ENCODE data around the gene SNRNP35.
"Not testable (repeated sequence)": the region's sequence is repeated elsewhere in the genome, so short reads cannot be mapped to it uniquely, and the experiment has no call there.

Gene SNRNP35

DNA sequence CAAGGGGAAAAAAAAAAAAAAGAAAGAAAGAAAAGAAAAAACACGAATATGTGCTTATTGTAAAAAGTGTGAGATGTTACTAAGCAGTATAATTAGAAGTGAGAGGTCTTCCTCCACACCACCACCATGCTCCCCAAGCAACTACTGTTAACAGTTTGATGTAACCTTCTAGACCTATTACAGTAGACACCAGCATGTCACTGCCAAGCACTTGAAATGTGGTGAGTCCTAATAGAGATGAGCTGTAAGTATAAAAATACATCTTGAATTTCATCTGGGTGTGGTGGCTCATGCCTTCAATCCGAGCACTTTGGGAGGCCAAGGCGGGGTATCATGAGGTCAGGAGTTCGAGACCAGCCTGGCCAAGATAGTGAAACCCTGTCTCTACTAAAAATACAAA, 8.1 kb upstream of the SNRNP35 start:
- no peak for DNase-seq

GRCh38 chr12:123450636-123451035, 7.3 kb upstream of the SNRNP35 start:
- DNase-seq = no peak

DNA sequence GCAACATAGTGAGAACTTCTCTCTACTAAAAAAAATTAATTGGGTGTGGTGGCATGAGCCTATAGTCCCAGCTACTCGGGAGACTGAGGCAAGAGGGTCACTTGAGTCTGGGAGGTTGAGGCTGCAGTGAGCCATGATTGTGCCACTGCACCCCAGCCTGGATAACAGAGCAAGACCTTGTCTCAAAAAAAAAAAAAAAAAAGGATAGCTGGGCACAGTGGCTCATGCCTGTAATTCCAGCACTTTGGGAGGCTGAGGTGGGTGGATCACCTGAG, 5.7 kb upstream of the SNRNP35 start:
- DNase-seq = not testable (repeated sequence)

DNA sequence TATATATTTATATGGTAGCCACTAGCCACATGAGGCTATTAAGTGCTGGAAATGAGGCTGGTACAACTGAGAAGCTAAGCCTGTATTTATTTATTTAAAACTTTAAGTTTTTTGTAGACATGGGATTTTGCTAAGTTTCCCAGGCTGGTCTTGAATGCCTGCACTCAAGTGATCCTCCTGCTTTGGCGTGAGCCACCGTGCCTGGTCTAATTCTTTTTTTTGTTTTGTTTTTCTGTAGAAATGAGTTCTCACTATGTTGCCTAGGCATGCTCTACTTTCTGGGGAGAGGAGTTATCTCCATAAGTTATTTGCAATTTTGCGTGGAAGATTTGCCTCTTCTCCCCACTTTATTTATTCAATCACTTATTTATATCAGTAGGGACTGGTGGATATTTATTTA, 4.8 kb upstream of the SNRNP35 start:
- DNase-seq = no peak

GRCh38 chr12:123463174-123463573, 5.2 kb downstream of the SNRNP35 start:
- not testable (repeated sequence) for DNase-seq

- no peak for DNase-seq
Measured at GRCh38 chr12:123465084-123465483, 7.1 kb downstream of the SNRNP35 start.

DNA sequence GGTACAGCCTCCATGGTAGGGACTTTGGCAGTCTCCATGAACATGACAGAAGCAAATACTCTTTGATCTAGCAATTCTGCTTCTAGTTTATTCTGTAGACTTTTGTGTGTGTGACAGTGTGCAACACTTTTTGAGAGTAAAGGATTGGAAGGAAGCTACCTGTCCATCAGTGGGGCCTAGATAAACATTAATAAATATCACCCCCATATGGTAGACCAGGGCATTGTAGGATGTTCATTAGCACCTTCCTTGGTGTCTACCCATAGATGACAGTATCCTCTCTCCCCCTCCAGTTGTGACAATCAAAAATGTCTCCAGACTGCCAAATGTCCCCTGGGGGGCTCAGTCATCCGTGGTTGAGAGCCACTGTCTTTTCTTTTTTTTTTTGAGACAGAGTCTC, 10.8 kb downstream of the SNRNP35 start:
- no peak for DNase-seq

DNA sequence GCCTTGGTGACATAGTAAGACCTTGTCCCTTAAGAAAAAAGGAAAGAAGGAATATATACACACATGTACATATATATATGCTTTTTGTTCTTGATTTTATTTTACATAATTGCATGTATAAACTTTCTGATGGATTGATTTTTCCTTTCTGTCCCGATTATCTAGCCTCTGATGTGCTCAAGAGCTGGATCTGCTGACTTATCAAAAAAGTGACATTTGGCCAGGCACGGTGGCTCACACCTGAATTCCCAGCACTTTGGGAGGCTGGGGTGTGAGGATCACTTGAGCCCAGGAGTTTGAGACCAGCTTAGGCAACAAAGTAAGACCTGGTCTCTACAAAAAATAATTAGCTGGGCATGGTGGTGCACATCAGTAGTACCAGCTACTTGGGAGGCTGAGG, 12.0 kb downstream of the SNRNP35 start:
- DNase-seq = no peak

DNA sequence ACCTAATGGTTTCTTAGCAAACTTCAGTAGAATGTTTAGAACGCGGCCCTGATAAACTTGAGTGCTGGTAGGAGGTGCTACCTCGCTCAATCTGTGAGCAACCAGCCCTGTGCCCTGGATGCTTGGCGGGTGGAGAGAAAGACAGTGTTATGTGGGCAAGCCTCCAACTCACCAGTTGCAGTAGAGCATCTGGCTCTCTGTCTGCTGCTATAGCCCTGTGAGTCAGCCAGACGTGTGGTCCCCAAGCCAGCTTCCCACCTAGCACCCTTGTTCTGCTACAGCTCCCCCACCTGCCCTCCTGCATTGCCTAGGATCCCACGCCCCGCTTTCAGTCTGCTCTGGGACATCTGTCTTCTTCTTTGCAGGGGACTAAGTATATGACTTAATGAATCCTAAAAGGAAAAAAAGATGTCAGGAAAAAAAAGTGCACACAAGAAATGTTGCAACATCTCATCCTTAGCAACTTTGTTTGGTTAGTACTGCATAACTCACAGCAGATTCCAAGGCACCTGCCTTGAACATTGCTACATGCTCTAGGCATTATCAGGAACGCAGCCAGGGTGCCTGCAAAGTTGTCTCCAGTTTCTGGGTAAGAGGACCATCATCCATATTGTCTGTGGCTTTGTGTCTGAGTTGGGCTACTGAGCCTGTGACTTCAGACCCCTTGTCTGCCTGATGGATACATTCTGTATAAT, 13.6 kb downstream of the SNRNP35 start:
- DNase-seq = no peak

GRCh38 chr12:123472438-123472849, 14.5 kb downstream of the SNRNP35 start:
- no peak for DNase-seq

DNA sequence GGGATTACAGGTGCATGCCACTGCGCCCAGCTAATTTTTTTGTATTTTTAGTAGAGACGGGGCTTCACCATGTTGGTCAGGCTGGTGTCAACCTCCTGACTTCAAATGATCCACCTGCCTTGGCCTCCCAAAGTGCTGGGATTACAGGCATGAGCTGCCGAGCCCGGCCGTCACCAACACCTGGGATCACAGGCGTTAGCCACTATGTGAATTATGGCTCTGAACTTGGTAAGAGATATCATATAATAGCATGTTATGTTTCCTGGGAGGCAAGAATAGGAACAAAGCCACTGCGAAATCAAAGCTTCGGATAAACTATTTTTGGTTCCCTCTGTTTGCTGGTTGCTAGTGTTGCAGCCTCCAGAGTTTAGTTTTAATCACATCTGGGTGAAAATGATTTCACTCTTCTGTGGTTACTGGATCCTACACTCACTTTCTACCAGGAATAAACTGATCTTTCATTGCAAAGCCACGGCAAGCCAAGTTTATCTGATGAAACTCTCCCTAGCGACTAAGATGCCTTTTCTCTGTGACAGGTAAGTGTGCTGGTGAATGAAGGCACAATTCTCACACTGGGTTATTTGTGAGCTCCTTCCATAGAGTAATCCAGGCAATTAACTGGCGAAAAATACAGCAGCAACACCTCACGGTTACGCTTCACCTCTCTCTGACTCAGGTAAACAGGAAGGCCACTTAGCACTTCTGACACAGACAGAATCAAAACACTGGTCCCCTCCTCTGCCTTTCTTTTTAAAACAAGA, 16.7 kb downstream of the SNRNP35 start:
- DNase-seq = no peak

DNA sequence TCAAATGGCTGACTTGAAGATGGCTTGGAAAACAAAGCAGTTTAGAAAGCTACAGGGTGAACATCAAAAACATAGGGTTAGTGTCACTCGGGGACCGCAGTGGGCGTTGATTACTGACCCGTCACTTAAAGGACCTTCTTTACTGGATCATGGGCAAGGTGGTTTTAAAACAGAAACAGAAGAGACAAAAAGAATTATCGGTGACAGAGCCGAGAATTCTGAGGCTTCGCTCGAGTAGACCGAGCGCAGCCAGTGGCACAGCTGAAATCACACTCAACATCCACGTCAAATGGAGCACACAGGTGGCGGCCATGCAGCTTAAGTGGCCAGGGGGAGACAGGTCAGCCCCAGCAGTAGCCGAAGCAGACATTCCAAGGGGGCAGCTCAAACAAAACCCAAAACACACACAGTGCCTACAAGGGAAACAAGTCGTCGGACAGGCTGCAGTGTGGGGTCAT, 17.3 kb downstream of the SNRNP35 start:
- no peak for DNase-seq

DNA sequence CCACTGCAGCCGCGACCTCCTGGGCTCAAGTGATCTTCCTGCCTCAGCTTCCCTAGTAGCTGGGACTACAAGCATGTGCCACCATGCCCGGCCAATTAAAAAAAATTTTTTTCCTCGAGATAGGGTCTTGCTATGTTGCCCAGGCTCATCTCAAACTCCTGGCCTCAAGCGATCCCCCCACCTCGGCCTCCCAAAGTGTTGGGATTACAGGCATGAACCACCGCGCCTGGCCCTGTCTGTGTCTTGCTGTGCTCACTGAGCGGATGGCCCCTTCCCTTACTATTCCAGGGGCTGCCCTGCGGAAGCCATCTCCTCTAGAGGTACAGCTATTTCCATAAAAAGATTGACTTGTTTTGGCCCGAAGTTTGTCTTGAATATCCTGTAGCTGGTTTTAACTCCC, 20.1 kb downstream of the SNRNP35 start:
- no peak for DNase-seq

DNA sequence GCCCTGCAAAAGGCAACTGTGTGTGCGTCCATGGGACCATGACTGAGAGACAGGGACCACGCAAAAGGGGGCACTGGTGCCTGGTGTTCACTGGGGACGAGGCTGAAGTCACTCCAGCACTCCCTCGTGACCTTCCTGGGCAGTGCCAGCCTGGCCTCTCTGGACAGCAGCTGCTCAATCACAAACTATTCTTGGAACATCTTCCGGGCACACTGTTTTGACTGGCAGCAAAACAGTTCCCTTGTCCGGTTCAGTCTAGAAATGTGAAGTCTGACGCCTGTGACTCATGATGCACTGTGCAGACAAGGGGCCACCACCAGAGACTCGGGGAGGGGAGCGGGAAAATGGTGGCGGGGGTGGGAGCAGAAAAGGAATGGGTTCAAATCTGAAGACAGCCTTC, 20.8 kb downstream of the SNRNP35 start:
- DNase-seq = no peak

GRCh38 chr12:123479442-123480180, 21.7 kb downstream of the SNRNP35 start:
- DNase-seq = no peak

- DNase-seq = not testable (repeated sequence)
Measured at GRCh38 chr12:123481251-123481650, 23.3 kb downstream of the SNRNP35 start.

DNA sequence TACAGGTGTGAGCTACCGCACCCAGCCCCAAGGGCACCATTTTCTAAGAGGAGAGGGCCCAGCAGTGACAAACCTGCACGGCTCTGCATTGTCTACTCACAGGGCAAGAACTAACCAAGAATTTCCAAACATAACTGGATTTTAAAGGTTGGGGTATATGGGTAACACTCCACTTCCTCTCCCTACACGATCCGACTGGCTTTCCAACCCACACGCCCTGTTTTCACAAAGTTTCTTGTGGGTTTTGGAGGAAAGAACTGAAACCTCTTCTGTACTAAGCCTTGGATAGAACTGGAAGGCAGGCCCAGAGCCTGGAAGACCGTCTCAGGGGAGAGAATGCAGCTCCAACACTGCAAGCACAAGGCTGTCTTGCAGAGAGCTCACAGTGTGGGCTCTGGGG, 24.9 kb downstream of the SNRNP35 start:
- no peak for DNase-seq

- DNase-seq = no peak
Measured at GRCh38 chr12:123483602-123484248, 25.8 kb downstream of the SNRNP35 start.

DNA sequence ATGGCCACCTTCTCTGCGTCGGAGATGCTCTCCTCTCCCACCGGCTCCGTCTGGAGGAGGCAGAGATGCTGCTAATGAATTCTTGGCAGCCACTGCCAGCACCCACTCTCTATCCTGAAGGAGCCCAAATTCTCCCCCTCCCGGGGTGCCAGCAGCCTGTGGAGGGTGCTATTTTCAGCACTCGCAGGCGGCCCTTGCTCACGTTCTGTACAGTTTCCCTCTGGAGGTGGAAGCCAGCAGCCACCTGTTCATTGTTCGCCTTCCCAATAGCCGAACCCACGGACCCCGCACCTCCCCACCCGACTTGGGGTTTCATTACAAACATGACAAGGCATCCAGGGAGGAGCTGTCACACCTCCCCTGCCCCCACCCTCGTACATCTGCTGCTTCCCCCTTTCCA, 27.8 kb downstream of the SNRNP35 start:
- DNase-seq = no peak

- no peak for DNase-seq
Measured at GRCh38 chr12:123487428-123487827, 29.5 kb downstream of the SNRNP35 start.

- DNase-seq = no peak
Measured at GRCh38 chr12:123488539-123489230, 30.7 kb downstream of the SNRNP35 start.

DNA sequence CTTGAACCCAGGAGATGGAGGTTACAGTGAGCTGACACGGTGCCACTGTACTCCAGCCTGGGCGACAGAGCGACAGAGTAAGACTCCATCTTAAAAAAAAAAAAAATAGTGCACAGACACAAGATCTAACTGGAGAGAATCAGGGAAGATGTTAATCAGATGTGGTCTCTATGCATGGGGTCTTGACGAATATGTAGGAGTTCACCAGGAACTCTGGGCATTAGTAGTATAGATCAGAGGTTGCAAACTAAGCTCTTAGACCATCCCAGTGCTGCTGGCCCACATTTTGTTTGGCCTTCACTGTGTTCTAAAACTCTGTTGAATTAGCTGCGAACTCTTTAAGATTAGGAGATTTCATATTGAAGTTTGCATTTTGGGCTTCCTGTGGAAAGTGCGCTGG, 31.6 kb downstream of the SNRNP35 start:
- DNase-seq = no peak

- no peak for DNase-seq
Measured at GRCh38 chr12:123490089-123490488, 32.1 kb downstream of the SNRNP35 start.

Data from activated effector memory CD4-positive, alpha-beta T cell treated with anti-CD3 and anti-CD28 coated beads, Interleukin-2, amount 50 U/mL, for 16 hours (primary cell).